K562 (cell line): Measurements from ENCODE around the gene SH3BP5L. TPM values are rescaled to one million over a fixed set of nuclear protein-coding genes. Genes with fewer than 3 reads are reported as not detected.

ENCODE experiments used
- BRCA1 ChIP-seq, 2 experiments: fragments of 450-650 bp in 1 of 2; sonication (generic) in 1 of 2; formaldehyde crosslinking in 1 of 2; IDR thresholded peaks; 2 replicates each; pipeline versions ENCODE4 v1.5.0 to v1.6.1; 2017 to 2020; ENCODE audit warnings: mild to moderate bottlenecking in 1 of 2, missing genetic modification reagents in 1 of 2
- DNMT1 ChIP-seq: fragments of 450-650 bp; IDR thresholded peaks from 2 replicates; pipeline ENCODE4 v1.6.1; 2016; ENCODE audit warnings: antibody characterized with exemption, mild to moderate bottlenecking
- EHMT2 ChIP-seq: fragments of 450-650 bp; IDR thresholded peaks from 2 replicates; pipeline ENCODE4 v1.6.1; 2018; ENCODE audit warnings: antibody characterized with exemption
- ELF1 ChIP-seq: fragments of 200-800 bp; sonication (Bioruptor generic); IDR thresholded peaks from 2 replicates; pipeline ENCODE4 v1.6.1; 2016; ENCODE audit warnings: missing genetic modification characterization, missing compliant biosample characterization
- FOXA1 ChIP-seq: fragments of 450-650 bp; IDR thresholded peaks from 2 replicates; pipeline ENCODE4 v1.6.1; 2016; ENCODE audit warnings: mild to moderate bottlenecking, borderline replicate concordance
- HNRNPL ChIP-seq: fragments of 200-400 bp; formaldehyde crosslinking; IDR thresholded peaks from 2 replicates; pipeline ENCODE4 v1.6.1; 2017; ENCODE audit warnings: low read depth, mild to moderate bottlenecking, low read length
- KLF1 ChIP-seq: fragments of 450-650 bp; IDR thresholded peaks from 2 replicates; pipeline ENCODE4 v1.6.1; 2016; ENCODE audit warnings: missing genetic modification characterization, missing compliant biosample characterization
- MGA ChIP-seq: fragments of 450-650 bp; IDR thresholded peaks from 2 replicates; pipeline ENCODE4 v1.6.1; 2016; ENCODE audit warnings: mild to moderate bottlenecking, moderate library complexity
- NFXL1 ChIP-seq: fragments of 450-650 bp; formaldehyde crosslinking; IDR thresholded peaks from 2 replicates; pipeline ENCODE4 v1.4.0; 2021; ENCODE audit warnings: mild to moderate bottlenecking
- NKRF ChIP-seq: fragments of 450-650 bp; IDR thresholded peaks from 2 replicates; pipeline ENCODE4 v1.6.1; 2016; ENCODE audit warnings: borderline replicate concordance
- POLR3G ChIP-seq: IDR thresholded peaks from 2 replicates; pipeline ENCODE4 v1.6.1; 2011; ENCODE audit not compliant: insufficient read length, insufficient replicate concordance; ENCODE audit errors: extremely low read depth
- ZNF830 ChIP-seq: fragments of 250-450 bp; sonication (Bioruptor Pico); IDR thresholded peaks from 2 replicates; pipeline ENCODE4 v1.5.0; 2021; ENCODE audit warnings: mild to moderate bottlenecking
- polyA plus RNA-seq, 8 experiments: library from polyadenylated mRNA; depleted of rRNA in 4 of 8; stranded (reverse) in 5 of 8; unstranded in 3 of 8; fragments of >200 nt; fragmentation: Nextera tagmentation in 2 of 8; fragmentation: Illumina TruSeq in 1 of 8; extraction: Ambion mirVana in 2 of 8; extraction: Trizol in 1 of 8; gene quantifications; 2 replicates each; pipeline versions ENCODE4 v1.2.1 to v1.2.3, GENCODE V29; 2011 to 2014; ENCODE audit warnings: inconsistent platforms in 1 of 8, missing spikeins in 1 of 8
- total RNA-seq, 7 experiments: library from RNA; depleted of rRNA in 6 of 7; stranded (reverse); fragments of >200 nt in 6 of 7; fragmentation: Illumina TruSeq in 2 of 7; extraction: Trizol in 2 of 7; gene quantifications; 2 replicates each; pipeline versions ENCODE4 v1.2.1 to v1.2.3, GENCODE V29; 2011 to 2021; ENCODE audit warnings: low replicate concordance in 1 of 7

Gene SH3BP5L
- total and polyA plus RNA-seq, 9 of the 15 experiments (the other 6 are each of a cell fraction or from before 2014, with no cell fraction given) = 1.9 to 26.5 (median 15.8) TPM

GRCh38 chr1:248834343-248834940 is 8.7 kb upstream of the SH3BP5L start (continued):
- TF ChIP-seq HNRNPL (no peak), POLR3G (no peak), MGA (peak; percentile 88), NFXL1 (CRISPR knock-in tag) (no peak), FOXA1 (no peak), KLF1 (tag) (no peak), DNMT1 (0 out of 2 replicates have a peak, but pooled peaks have one; percentile 20), BRCA1 (IDR thresholded peaks at IDR 0.05) (no peak), BRCA1 (CRISPR knock-in tag; IDR thresholded peaks at IDR 0.05) (no peak), ELF1 (tag) (no peak), EHMT2 (peak; percentile 42; the same call in 1 of the 2 replicates), ZNF830 (CRISPR knock-in tag) (no peak), NKRF (0 out of 2 replicates have a peak, but pooled peaks have one; percentile 18)
